Panc1 (cell line): ENCODE results near the gene ZFYVE28.

Source experiments
- CTCF ChIP-seq: fragments of 450-650 bp; IDR thresholded peaks from 2 replicates; pipeline ENCODE4 v1.5.1; 2017; ENCODE audit warnings: mild to moderate bottlenecking
- POLR2AphosphoS5 ChIP-seq: IDR thresholded peaks from 2 replicates; pipeline ENCODE4 v1.6.1; 2012; ENCODE audit warnings: mild to moderate bottlenecking, low read depth, low read length, moderate library complexity
- SIN3A ChIP-seq: IDR thresholded peaks from 2 replicates; pipeline ENCODE4 v1.6.1; 2012; ENCODE audit warnings: low read depth, mild to moderate bottlenecking, low read length, moderate library complexity, borderline replicate concordance; ENCODE audit not compliant: insufficient read depth
- TCF7L2 ChIP-seq: IDR thresholded peaks from 2 replicates; pipeline ENCODE4 v1.6.1; 2011; ENCODE audit warnings: mild to moderate bottlenecking, low read depth, low read length, inconsistent platforms

GRCh38 chr4:2352171-2352570 is 66.3 kb downstream of the ZFYVE28 start:
- TF ChIP-seq CTCF (no peak), POLR2AphosphoS5 (no peak), SIN3A (no peak), TCF7L2 (no peak)
